GM23338 (cell line): ENCODE data around the gene SHISAL1. TPM values are rescaled to one million over a fixed set of nuclear protein-coding genes. Genes with fewer than 3 reads are reported as not detected.

Source experiments
- ATAC-seq: fragments of 200-7000 bp; cut with Tn5 transposase; 3 replicates; pipeline ENCODE4 v1.9.1; 2020
- DNase-seq: peaks from one replicate; pipeline ENCODE4 v3.0.0-alpha.2; 2015; ENCODE audit warnings: low spot score
- H2AFZ ChIP-seq: fragments of 200-600 bp; sonication (generic); 2 replicates; pipeline ENCODE4 v1.8.0; 2016; ENCODE audit warnings: antibody characterized with exemption, mild to moderate bottlenecking, moderate library complexity
- H3F3A ChIP-seq: fragments of 200-600 bp; sonication (generic); replicated peaks from 2 replicates; pipeline ENCODE4 v1.8.0; 2017; ENCODE audit warnings: antibody characterized with exemption, mixed run types, low read depth
- H3K27ac ChIP-seq: fragments of 200-600 bp; sonication (generic); 2 replicates; pipeline ENCODE4 v1.6.1; 2016; ENCODE audit warnings: low read depth
- H3K27me3 ChIP-seq: fragments of 200-600 bp; sonication (generic); 2 replicates; pipeline ENCODE4 v1.8.0; 2016; ENCODE audit warnings: mild to moderate bottlenecking, mixed run types, moderate library complexity; ENCODE audit not compliant: insufficient read depth
- H3K36me3 ChIP-seq: fragments of 200-600 bp; sonication (generic); 2 replicates; pipeline ENCODE4 v1.8.0; 2016; ENCODE audit warnings: mild to moderate bottlenecking; ENCODE audit not compliant: insufficient read depth
- H3K4me1 ChIP-seq: fragments of 200-600 bp; sonication (generic); 2 replicates; pipeline ENCODE4 v1.8.0; 2016; ENCODE audit warnings: mild to moderate bottlenecking, moderate library complexity; ENCODE audit not compliant: insufficient read depth
- H3K4me2 ChIP-seq: fragments of 200-600 bp; sonication (generic); 2 replicates; pipeline ENCODE4 v1.7.1; 2017; ENCODE audit warnings: mixed run types
- H3K4me3 ChIP-seq: fragments of 200-600 bp; sonication (generic); 2 replicates; pipeline ENCODE4 v1.6.1; 2016; ENCODE audit warnings: mixed run types
- H3K79me2 ChIP-seq: fragments of 200-600 bp; sonication (generic); replicated peaks from 2 replicates; pipeline ENCODE4 v1.8.0; 2017; ENCODE audit warnings: mild to moderate bottlenecking; ENCODE audit not compliant: insufficient read depth
- H3K9me2 ChIP-seq: fragments of 200-600 bp; sonication (generic); 2 replicates; pipeline ENCODE4 v1.8.0; 2017; ENCODE audit not compliant: insufficient read depth
- H4K20me1 ChIP-seq: fragments of 200-600 bp; sonication (generic); replicated peaks from 2 replicates; pipeline ENCODE4 v1.8.0; 2017; ENCODE audit warnings: mild to moderate bottlenecking; ENCODE audit not compliant: insufficient read depth
- H3K27ac Mint-ChIP-seq: 2 replicates; pipeline ENCODE4 v1.8.0; 2020; ENCODE audit warnings: inconsistent platforms, mild to moderate bottlenecking, moderate library complexity, mixed read lengths
- H3K27me3 Mint-ChIP-seq: 3 replicates; pipeline ENCODE4 v1.8.0; 2022; ENCODE audit warnings: low read depth, mild to moderate bottlenecking, moderate library complexity, mixed read lengths, inconsistent platforms; ENCODE audit not compliant: insufficient read depth, poor library complexity
- H3K36me3 Mint-ChIP-seq: 3 replicates; pipeline ENCODE4 v1.8.0; 2021; ENCODE audit warnings: low read depth, mild to moderate bottlenecking, inconsistent platforms, moderate library complexity, mixed read lengths
- H3K4me1 Mint-ChIP-seq: 3 replicates; pipeline ENCODE4 v1.8.0; 2020; ENCODE audit warnings: mild to moderate bottlenecking, inconsistent platforms, mixed read lengths
- H3K4me3 Mint-ChIP-seq: 3 replicates; pipeline ENCODE4 v1.8.0; 2021; ENCODE audit warnings: moderate library complexity, mild to moderate bottlenecking, inconsistent platforms, mixed read lengths
- H3K9me3 Mint-ChIP-seq: 3 replicates; pipeline ENCODE4 v1.8.0; 2020; ENCODE audit warnings: moderate library complexity, mild to moderate bottlenecking, inconsistent platforms, mixed read lengths
- CREB1 ChIP-seq: fragments of 250-450 bp; sonication (Bioruptor Pico); IDR thresholded peaks from 2 replicates; pipeline ENCODE4 v1.5.0; 2020; ENCODE audit warnings: low read depth, mild to moderate bottlenecking, moderate library complexity
- CTCF ChIP-seq, 2 experiments: fragments of 200-600 bp in 1 of 2; sonication (generic) in 1 of 2; conservative IDR thresholded peaks; 2 replicates each; pipeline versions ENCODE4 v1.5.1 to v1.6.1; 2016 to 2017; ENCODE audit warnings: antibody characterized with exemption in 2 of 2, low read depth in 2 of 2, mild to moderate bottlenecking in 2 of 2, moderate library complexity in 1 of 2
- ETS1 ChIP-seq: IDR thresholded peaks from 2 replicates; pipeline ENCODE4 v1.6.1; 2016; ENCODE audit warnings: antibody characterized with exemption
- EZH2 ChIP-seq: fragments of 200-600 bp; sonication (generic); IDR thresholded peaks from one replicate; pipeline ENCODE4 v1.8.0; 2017; ENCODE audit warnings: antibody characterized with exemption, mild to moderate bottlenecking, low read depth; ENCODE audit not compliant: unreplicated experiment
- EZH2phosphoT487 ChIP-seq: fragments of 200-600 bp; sonication (generic); IDR thresholded peaks from one replicate; pipeline ENCODE4 v1.8.1; 2018; ENCODE audit warnings: antibody characterized with exemption; ENCODE audit not compliant: unreplicated experiment
- JUNB ChIP-seq: IDR thresholded peaks from one replicate; pipeline ENCODE4 v1.6.1; 2016; ENCODE audit warnings: antibody characterized with exemption; ENCODE audit not compliant: unreplicated experiment
- NANOG ChIP-seq: IDR thresholded peaks from 2 replicates; pipeline ENCODE4 v1.6.1; 2016; ENCODE audit warnings: antibody characterized with exemption, borderline replicate concordance
- POLR2AphosphoS5 ChIP-seq: IDR thresholded peaks from 2 replicates; pipeline ENCODE4 v1.6.1; 2016; ENCODE audit warnings: antibody characterized with exemption, low read depth
- REST ChIP-seq: IDR thresholded peaks from one replicate; pipeline ENCODE4 v1.6.1; 2018; ENCODE audit warnings: antibody characterized with exemption; ENCODE audit not compliant: unreplicated experiment
- STAT1 ChIP-seq: IDR thresholded peaks from one replicate; pipeline ENCODE4 v1.6.1; 2016; ENCODE audit warnings: antibody characterized with exemption; ENCODE audit not compliant: unreplicated experiment
- ZNF114 ChIP-seq: fragments of 250-450 bp; sonication (Bioruptor Pico); IDR thresholded peaks from 2 replicates; pipeline ENCODE4 v1.5.0; 2020; ENCODE audit warnings: mild to moderate bottlenecking, moderate library complexity
- ZNF331 ChIP-seq: fragments of 250-450 bp; sonication (Bioruptor Pico); IDR thresholded peaks from 2 replicates; pipeline ENCODE4 v1.5.0; 2020; ENCODE audit warnings: low read depth, mild to moderate bottlenecking, moderate library complexity
- ZNF462 ChIP-seq: fragments of 250-450 bp; sonication (Bioruptor Pico); IDR thresholded peaks from 2 replicates; pipeline ENCODE4 v1.5.0; 2020; ENCODE audit warnings: mild to moderate bottlenecking, moderate library complexity
- polyA plus RNA-seq: library from polyadenylated mRNA; unstranded; fragments of >200 nt; fragmentation: Nextera tagmentation; extraction: Ambion mirVana; gene quantifications from 2 replicates; pipeline ENCODE4 v1.2.1, GENCODE V29; 2016
- total RNA-seq: library from RNA; depleted of rRNA; stranded (reverse); fragments of >200 nt; shearing (Covaris generic); gene quantifications from 2 replicates; pipeline ENCODE4 v1.2.3, GENCODE V29; 2014

SHISAL1 gene
- total and polyA plus RNA-seq, 2 experiments from 2014 or later: 0.71 to 3.4 TPM

GRCh38 chr22:44267856-44268255 is 44.9 kb downstream of the SHISAL1 start:
- Mint-ChIP-seq H3K9me3 (peaks cover 14% of the 10 kb centered on the region), H3K27me3 (peaks cover 4% of the 10 kb centered on the region), H3K4me1 (peaks cover 10% of the 10 kb centered on the region), H3K27ac (no peak overlapping the region), H3K36me3 (peaks cover 12% of the 10 kb centered on the region), H3K4me3 (no peak overlapping the region)
- no peak overlapping the region for H3K27ac ChIP-seq
- no peaks in the 10 kb centered on the region for H3F3A ChIP-seq
- no peak overlapping the region for H2AFZ ChIP-seq
- TF ChIP-seq REST: no peak
- no peak for TF ChIP-seq ZNF331 (CRISPR knock-in tag)
- no peak for TF ChIP-seq EZH2
- no peak for TF ChIP-seq CTCF (conservative IDR thresholded peaks at IDR 0.05; ENCODE audit: low read depth in 2 of 2)
- TF ChIP-seq CREB1: no peak
- TF ChIP-seq POLR2AphosphoS5: no peak
- TF ChIP-seq ZNF114: no peak
- TF ChIP-seq ZNF462: no peak
- no peak for TF ChIP-seq EZH2phosphoT487
- no peak for TF ChIP-seq ETS1
- no peak for TF ChIP-seq NANOG
- TF ChIP-seq JUNB: no peak
- no peak for TF ChIP-seq STAT1
- no peaks in the 10 kb centered on the region for H4K20me1 ChIP-seq
- H3K36me3 ChIP-seq: no peaks in the 10 kb centered on the region
- no peak overlapping the region for H3K4me2 ChIP-seq
- H3K4me3 ChIP-seq: no peak overlapping the region
- no peak for DNase-seq
- H3K4me1 ChIP-seq: no peaks in the 10 kb centered on the region
- no peak for ATAC-seq
- H3K9me2 ChIP-seq: no peaks in the 10 kb centered on the region
- no peaks in the 10 kb centered on the region for H3K27me3 ChIP-seq
- no peaks in the 10 kb centered on the region for H3K79me2 ChIP-seq
